Adipose tissue (tissue), 3 donors: ENCODE data around the gene HJV. TPM values are rescaled to one million over a fixed set of nuclear protein-coding genes. Genes with fewer than 3 reads are reported as not detected.

ENCODE experiments used
- H3K27ac ChIP-seq: one replicate; pipeline ENCODE4 v1.5.1; 2013; ENCODE audit warnings: low read depth, low read length
- WGBS, 3 donors: extraction: QIAGEN DNeasy Blood & Tissue Kit; methylation state at CpG; one replicate each; pipeline ENCODE4 v1.1.7; 2013; 5-methylcytosine and 5-hydroxymethylcytosine counted together
- polyA plus RNA-seq, 3 donors: library from polyadenylated mRNA; stranded (reverse); fragments of 200-250 nt; gene quantifications; one replicate each; pipeline ENCODE4 v1.2.3, GENCODE V29; 2013
- donor health status: healthy with polysubstance abuse.
- donor health status: Bipolar disorder and iron deficiency.
- donor health status: healthy.

Gene HJV
- polyA plus RNA-seq, 3 donors, result not detected

GRCh38 chr1:145982010-145982723, 39.4 kb downstream of the HJV start:
- WGBS, 3 donors, result 56 to 74% (median 69%) methylated on average over 6 of the region's 6 CpGs

GRCh38 chr1:145980457-145980994, 41.0 kb downstream of the HJV start:
- H3K27ac ChIP-seq, result peak overlapping the region; percentile 96
- 18 to 74% (median 52%) methylated on average over 1 of the region's 1 CpG for whole genome bisulfite sequencing, 3 donors

More at GRCh38 chr1:145982010-145982723, 39.4 kb downstream of the HJV start:
- peak overlapping the region; percentile 55 for H3K27ac ChIP-seq

- WGBS, 3 donors, result 23 to 63% (median 28%) methylated on average over 7 of the region's 7 CpGs
Measured at GRCh38 chr1:145979746-145980456, 41.6 kb downstream of the HJV start.

GRCh38 chr1:145978854-145979745, 42.4 kb downstream of the HJV start:
- WGBS, 3 donors, result 6 to 34% (median 9%) methylated on average over 9 of the region's 9 CpGs
- peak overlapping the region; percentile 96 for H3K27ac ChIP-seq

More at GRCh38 chr1:145979746-145980456, 41.6 kb downstream of the HJV start:
- peak overlapping the region; percentile 96 for H3K27ac ChIP-seq

GRCh38 chr1:145978471-145978853, 43.1 kb downstream of the HJV start:
- peak overlapping the region; percentile 22 for H3K27ac ChIP-seq

- H3K27ac ChIP-seq, result peak overlapping the region; percentile 73
- 14 to 24% (median 16%) methylated on average over 9 of the region's 9 CpGs for WGBS, 3 donors
Measured at GRCh38 chr1:145977486-145978470, 43.8 kb downstream of the HJV start.

GRCh38 chr1:145977016-145977415, 44.5 kb downstream of the HJV start:
- 71 to 81% (median 80%) methylated on average over 5 of the region's 5 CpGs for WGBS, 3 donors
- H3K27ac ChIP-seq, result no peak overlapping the region

GRCh38 chr1:145975216-145975615, 46.3 kb downstream of the HJV start:
- no peak overlapping the region for H3K27ac ChIP-seq
- 70 to 78% (median 72%) methylated on average over 4 of the region's 4 CpGs for WGBS, 3 donors

- 82 to 88% (median 83%) methylated on average over 7 of the region's 7 CpGs for WGBS, 3 donors
- H3K27ac ChIP-seq, result no peak overlapping the region
Measured at GRCh38 chr1:145974721-145975120, 46.8 kb downstream of the HJV start.

GRCh38 chr1:145972580-145972979, 49.0 kb downstream of the HJV start:
- H3K27ac ChIP-seq, result no peak overlapping the region
- WGBS, 3 donors, result 65 to 75% (median 70%) methylated on average over 7 of the region's 7 CpGs

Other genes with a start within 250 kb of the HJV start
- gene RNF115, start 197.6 kb downstream of the HJV start, polyA plus RNA-seq, result 1 to 10 TPM; 3.4 to 8.3 (median 4.9) TPM
- 10 to 100 TPM; 14.9 to 17.8 (median 16.1) TPM for gene POLR3C, start 197.5 kb downstream of the HJV start, polyA plus RNA-seq
- 1 to 10 TPM; 1.7 to 2.8 (median 1.7) TPM for gene NUDT17, start 176.1 kb downstream of the HJV start, polyA plus RNA-seq
- 10 to 100 TPM; 12.0 to 21.7 (median 17.4) TPM for gene PIAS3, start 162.7 kb downstream of the HJV start, polyA plus RNA-seq
- gene ANKRD35, start 135.9 kb downstream of the HJV start, polyA plus RNA-seq, result 1 to 10 TPM in 2 of 3 donors, under 1 TPM in 1; 0.58 to 8.0 (median 3.6) TPM
- gene ITGA10, start 111.7 kb downstream of the HJV start, polyA plus RNA-seq, result 1 to 10 TPM in 2 of 3 donors, under 1 TPM in 1; 0.64 to 1.8 (median 1.2) TPM
- gene PEX11B, start 103.0 kb downstream of the HJV start, polyA plus RNA-seq, result 10 to 100 TPM; 11.4 to 18.3 (median 15.1) TPM
- 100 to 1,000 TPM in 2 of 3 donors, 10 to 100 TPM in 1; 45.6 to 132 (median 102) TPM for gene RBM8A, start 94.3 kb downstream of the HJV start, polyA plus RNA-seq
- gene LIX1L, start 63.7 kb downstream of the HJV start, polyA plus RNA-seq, result 10 to 100 TPM in 2 of 3 donors, 1 to 10 TPM in 1; 2.6 to 21.6 (median 12.3) TPM
- gene ANKRD34A, start 57.2 kb downstream of the HJV start, polyA plus RNA-seq, result under 1 TPM in 2 of 3 donors, not detected in 1; 0.21 to 0.51 TPM
- 10 to 100 TPM; 15.2 to 78.7 (median 46.4) TPM for gene POLR3GL, start 57.0 kb downstream of the HJV start, polyA plus RNA-seq
- 1,000 to 10,000 TPM in 1 of 3 donors, 100 to 1,000 TPM in 2; 378 to 1,060 (median 834) TPM for gene TXNIP, start 25.2 kb downstream of the HJV start, polyA plus RNA-seq
- gene NBPF10, start 123.1 kb upstream of the HJV start, polyA plus RNA-seq, result 1 to 10 TPM in 1 of 3 donors, under 1 TPM in 2; 0.51 to 1.5 (median 0.88) TPM
- 10 to 100 TPM; 12.2 to 14.2 (median 13.3) TPM for gene NOTCH2NLA, start 207.3 kb upstream of the HJV start, polyA plus RNA-seq